GM19351 (cell line): ENCODE results near the gene ASGR2.
"Not testable (repeated sequence)": the region's sequence is repeated elsewhere in the genome, so short reads cannot be mapped to it uniquely, and the experiment has no call there.

Source experiments
- ATAC-seq: cut with Tn5 transposase; IDR thresholded peaks from one replicate; pipeline ENCODE4 v1.9.1; 2021; ENCODE audit warnings: mild to moderate bottlenecking, moderate library complexity; ENCODE audit not compliant: unreplicated experiment

ASGR2 gene

GRCh38 chr17:7114241-7114874 is at the start of gene ASGR2:
Gene ASGR2, minus strand, starts transcription at chr17:7114822. Its CDS starts 582 bp downstream, at chr17:7114240.
- ATAC-seq: no peak

GRCh38 chr17:7159571-7159970 is 44.9 kb upstream of the ASGR2 start:
- not testable (repeated sequence) for ATAC-seq

GRCh38 chr17:7158424-7158823 is 43.8 kb upstream of the ASGR2 start:
- ATAC-seq: not testable (repeated sequence)

GRCh38 chr17:7156342-7156940 is 41.8 kb upstream of the ASGR2 start:
- ATAC-seq: no peak

- ATAC-seq: no peak
Observed at GRCh38 chr17:7147772-7148171, 33.1 kb upstream of the ASGR2 start.

GRCh38 chr17:7146115-7146514 is 31.5 kb upstream of the ASGR2 start:
- no peak for ATAC-seq

- no peak for ATAC-seq
Observed at GRCh38 chr17:7144213-7144612, 29.6 kb upstream of the ASGR2 start.

- no peak for ATAC-seq
Observed at GRCh38 chr17:7141824-7142223, 27.2 kb upstream of the ASGR2 start.

- no peak for ATAC-seq
Observed at GRCh38 chr17:7139400-7139799, 24.8 kb upstream of the ASGR2 start.

- no peak for ATAC-seq
Observed at GRCh38 chr17:7138800-7139381, 24.3 kb upstream of the ASGR2 start.

GRCh38 chr17:7137171-7137943 is 22.7 kb upstream of the ASGR2 start:
- no peak for ATAC-seq

GRCh38 chr17:7136266-7136877 is 21.8 kb upstream of the ASGR2 start:
- no peak for ATAC-seq

- ATAC-seq: no peak
Observed at GRCh38 chr17:7133916-7134315, 19.3 kb upstream of the ASGR2 start.

GRCh38 chr17:7133424-7133823 is 18.8 kb upstream of the ASGR2 start:
- ATAC-seq: no peak

GRCh38 chr17:7132511-7133094 is 18.0 kb upstream of the ASGR2 start:
- no peak for ATAC-seq

GRCh38 chr17:7131423-7131791 is 16.8 kb upstream of the ASGR2 start:
- no peak for ATAC-seq

- no peak for ATAC-seq
Observed at GRCh38 chr17:7130621-7131422, 16.2 kb upstream of the ASGR2 start.

GRCh38 chr17:7129311-7129710 is 14.7 kb upstream of the ASGR2 start:
- no peak for ATAC-seq

- ATAC-seq: no peak
Observed at GRCh38 chr17:7128160-7128559, 13.5 kb upstream of the ASGR2 start.

- not testable (repeated sequence) for ATAC-seq
Observed at GRCh38 chr17:7127501-7127900, 12.9 kb upstream of the ASGR2 start.
